HT1080 (cell line): Measurements from ENCODE around the gene SHLD1. TPM values are rescaled to one million over a fixed set of nuclear protein-coding genes. Genes with fewer than 3 reads are reported as not detected.
A peak's percentile ranks its signal among the peaks of the same experiment; 100 is the strongest.
"Not testable (repeated sequence)": the region's sequence is repeated elsewhere in the genome, so short reads cannot be mapped to it uniquely, and the experiment has no call there.

Experiments used
- DNase-seq: peaks from one replicate; pipeline ENCODE4 v3.0.0-alpha.2; 2015; ENCODE audit warnings: low read depth
- polyA plus RNA-seq, 2 experiments: library from polyadenylated mRNA; depleted of rRNA; stranded (reverse); fragments of >200 nt; gene quantifications; 2 replicates each; pipeline ENCODE4 v1.2.3, GENCODE V29; 2015
- total RNA-seq: library from RNA; depleted of rRNA; stranded (reverse); fragments of >200 nt; shearing (Covaris generic); gene quantifications from 2 replicates; pipeline ENCODE4 v1.2.3, GENCODE V29; 2014; rRNA removed

SHLD1 gene, protein sequence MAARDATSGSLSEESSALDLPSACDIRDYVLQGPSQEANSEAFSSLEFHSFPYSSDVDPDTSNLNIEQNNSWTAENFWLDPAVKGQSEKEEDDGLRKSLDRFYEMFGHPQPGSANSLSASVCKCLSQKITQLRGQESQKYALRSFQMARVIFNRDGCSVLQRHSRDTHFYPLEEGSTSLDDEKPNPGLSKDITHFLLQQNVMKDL
- 3.6 and 5.9 TPM in 2 replicates for total RNA-seq
- 6.6 and 7.6 TPM in 2 replicates for polyA plus RNA-seq (2015; cell fraction: cytosol; rRNA removed)
- polyA plus RNA-seq (2015; cell fraction: nucleus; rRNA removed), result 3.6 and 5.8 TPM in 2 replicates

DNA sequence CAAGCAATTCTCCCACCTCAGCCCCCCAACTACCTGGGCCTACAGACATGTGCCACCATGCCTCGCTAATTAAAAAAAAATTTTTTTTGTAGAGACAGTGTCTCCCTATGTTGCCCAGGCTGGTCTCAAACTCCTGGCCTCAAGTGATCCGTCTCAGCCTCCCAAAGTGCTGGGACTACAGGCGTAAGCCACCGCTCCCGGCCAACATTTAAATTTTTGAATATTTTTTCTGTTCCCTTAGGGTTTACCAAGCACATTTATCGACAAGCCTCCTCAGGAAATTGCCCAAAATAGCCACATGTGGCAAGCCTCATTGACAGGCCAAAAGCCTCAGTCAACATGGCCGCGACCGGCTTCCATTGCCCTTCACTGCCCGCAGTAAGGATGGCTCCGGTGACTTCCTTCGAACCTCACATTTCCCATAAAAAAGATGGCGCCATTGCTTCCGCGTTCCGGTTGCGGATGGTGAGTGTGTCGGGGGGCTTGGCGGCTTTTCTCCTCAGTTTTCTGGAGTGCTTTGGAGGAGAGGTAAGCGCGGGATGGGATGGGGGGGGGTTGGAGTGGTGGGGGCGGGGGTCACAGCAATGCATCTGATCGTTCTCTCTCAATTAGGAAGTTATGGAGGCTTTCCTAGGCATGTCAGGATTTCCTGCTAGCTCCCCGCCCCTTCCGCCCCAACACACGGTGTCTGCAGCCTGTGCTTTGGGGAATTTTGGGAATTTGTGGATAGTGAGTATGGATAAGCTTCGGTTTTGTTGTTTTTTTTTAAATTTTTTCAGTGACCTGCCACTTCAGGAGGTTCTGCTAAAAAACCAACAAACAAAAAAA, at the start of gene SHLD1:
Gene SHLD1 (plus strand): TSS at position 450 of the 828 bp plus-strand sequence. CDS start 22,465 bp downstream, outside the sequence.
- DNase-seq, result peak; percentile 84

DNA sequence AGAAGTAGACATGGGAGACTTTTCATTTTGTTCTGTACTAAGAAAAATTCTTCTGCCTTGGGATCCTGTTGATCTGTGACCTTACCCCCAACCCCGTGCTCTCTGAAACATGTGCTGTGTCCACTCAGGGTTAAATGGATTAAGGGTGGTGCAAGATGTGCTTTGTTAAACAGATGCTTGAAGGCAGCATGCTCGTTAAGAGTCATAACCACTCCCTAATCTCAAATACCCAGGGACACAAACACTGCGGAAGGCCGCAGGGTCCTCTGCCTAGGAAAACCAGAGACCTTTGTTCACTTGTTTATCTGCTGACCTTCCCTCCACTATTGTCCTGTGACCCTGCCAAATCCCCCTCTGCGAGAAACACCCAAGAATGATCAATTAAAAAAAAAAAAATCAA, 47.9 kb upstream of the SHLD1 start:
- DNase-seq, result not testable (repeated sequence)

DNA sequence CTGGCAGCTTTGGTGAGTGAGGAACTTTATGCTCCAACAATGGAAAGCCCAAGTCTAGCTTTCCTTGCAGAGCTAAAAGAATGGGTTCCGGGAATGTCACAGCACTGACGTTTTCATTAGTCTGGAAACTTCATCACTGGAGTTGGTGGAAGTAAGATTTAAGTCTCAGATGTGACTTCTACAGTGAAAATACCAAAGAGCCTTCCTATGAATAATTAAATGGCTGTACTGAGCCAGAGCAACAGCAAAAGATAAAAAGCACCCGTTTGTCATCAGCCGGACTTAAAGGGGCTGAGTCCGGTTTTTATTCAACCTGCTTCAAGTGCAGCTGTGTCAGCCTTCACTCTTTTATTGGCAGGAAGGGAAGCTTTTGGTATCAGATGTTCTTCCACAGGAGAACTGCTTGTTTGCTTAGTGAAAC, 46.5 kb upstream of the SHLD1 start:
- DNase-seq, result no peak

DNA sequence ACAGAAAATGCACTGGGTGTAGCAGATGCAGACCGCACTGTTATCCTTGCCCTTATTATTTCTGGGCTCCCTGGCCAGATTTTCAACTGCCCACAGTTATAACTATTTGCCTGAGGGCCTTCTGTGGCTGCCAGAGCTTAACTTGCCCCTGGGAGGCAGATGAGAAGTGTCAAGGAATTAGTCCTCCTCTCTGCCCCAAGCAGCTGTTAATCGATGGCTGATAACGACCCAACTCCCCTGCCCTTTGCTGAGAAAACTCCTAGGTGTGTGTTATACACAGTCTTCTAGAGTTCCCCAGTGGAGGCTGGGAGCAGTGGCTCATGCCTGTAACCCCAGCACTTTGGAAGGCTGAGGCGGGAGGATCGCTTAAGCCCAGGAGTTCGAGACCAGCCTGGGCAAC, 44.4 kb upstream of the SHLD1 start:
- DNase-seq, result no peak

DNA sequence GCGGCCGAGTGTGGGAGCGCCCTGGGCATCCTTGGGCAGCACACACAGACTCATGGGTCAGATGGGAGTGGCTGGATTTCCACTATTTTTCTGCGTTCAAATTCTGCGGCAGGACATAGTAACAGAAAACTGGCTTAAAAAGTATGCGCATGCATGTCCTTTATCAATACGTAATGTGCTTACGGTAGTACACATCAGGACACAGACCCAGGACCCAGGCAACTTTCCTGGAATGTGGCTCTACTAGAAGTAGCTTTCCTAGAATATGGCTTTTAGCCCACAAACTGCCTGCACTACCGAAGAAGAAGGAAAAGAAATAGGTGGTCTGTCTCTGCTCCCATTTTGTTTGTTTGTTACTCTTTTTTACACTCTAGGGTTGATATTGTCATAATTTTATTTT, 43.4 kb upstream of the SHLD1 start:
- no peak for DNase-seq

DNA sequence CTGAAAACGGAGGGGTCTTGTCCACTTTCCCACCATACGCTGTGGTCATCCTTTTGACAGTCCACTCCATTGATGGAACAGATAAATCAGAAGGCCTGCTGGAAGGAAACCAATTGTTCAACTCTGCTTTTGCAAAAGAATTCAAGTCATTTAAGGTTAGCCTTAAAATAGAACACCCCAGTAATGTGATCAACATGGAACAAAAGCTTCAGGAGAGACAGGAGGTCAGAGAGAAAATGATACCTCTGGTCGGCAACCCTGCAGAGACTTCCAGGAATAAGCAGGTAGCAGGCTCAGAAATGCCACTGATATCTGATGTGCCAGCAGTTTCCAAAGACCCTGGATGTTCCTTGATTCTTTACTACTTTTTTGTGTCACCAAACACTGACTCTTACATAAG, 39.6 kb upstream of the SHLD1 start:
- DNase-seq, result no peak

DNA sequence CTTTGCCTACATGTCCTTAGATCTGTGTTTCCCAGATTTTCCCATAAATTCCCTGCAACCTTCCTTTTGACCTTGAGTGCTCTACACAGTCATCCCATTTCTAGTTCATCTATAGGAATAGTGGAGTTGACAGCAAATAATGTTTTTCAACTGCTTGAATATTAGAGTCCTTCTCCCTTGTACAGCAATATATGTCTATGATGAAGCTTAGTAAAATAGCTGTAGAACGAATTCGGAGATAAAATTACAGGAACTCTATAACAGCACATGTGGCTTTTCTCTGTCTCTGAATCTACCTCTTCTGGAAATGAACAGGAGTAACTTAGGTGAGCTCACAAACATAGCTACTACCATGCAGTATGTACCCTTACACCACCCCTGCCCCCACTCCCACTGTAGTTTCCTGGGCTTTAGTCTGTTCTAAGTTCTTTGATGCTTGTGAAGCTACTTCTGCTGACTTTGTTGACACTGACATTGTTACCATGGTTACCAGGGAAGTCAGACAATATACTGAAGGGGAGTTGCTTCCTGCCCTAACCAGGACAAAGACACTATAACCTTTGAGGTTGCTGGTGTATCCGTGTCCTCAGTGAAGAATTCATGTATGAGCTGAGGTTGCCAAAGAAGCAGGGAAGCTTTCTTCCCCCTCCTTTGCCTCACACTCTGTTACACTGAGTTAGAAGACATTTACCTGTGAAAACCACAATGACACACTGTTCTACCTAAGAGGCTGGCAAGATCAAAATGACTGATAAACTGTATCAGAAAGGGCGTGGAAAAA, 35.8 kb upstream of the SHLD1 start:
- peak; percentile 71 for DNase-seq

DNA sequence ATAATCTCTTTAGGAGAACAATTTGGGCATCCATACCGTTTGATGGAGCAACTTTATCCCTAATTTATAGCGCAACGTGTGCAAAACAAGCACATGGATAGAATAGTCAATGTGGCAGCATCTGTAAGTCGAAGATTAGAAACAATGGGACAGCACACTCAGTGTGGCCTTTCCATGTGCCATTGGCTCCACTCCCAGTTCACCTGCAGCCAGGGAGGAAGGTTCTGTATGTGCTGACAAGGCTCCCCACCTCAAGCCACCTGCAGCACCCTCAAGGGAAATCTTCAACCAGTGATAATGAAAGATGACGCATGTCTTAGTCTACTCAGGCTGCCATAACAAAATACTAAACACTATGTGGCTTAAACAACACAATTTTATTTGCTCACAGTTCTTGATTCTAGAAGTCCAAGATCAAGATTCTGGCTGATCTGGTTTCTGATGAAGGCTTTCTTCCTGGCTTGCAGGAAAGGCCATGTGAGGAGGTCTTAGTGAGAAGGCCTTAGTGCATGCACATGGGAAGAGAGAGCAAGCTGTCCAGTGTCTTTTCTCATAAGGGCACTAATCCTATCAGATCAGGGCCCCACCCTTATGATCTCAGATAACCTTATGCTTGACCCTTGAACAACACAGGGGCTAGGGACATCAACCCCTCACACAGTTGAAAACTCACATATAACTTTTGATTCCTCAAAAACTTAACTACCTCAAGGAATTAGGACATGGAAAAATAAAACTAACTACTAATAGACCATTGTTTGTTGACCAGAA, 34.9 kb upstream of the SHLD1 start:
- no peak for DNase-seq

DNA sequence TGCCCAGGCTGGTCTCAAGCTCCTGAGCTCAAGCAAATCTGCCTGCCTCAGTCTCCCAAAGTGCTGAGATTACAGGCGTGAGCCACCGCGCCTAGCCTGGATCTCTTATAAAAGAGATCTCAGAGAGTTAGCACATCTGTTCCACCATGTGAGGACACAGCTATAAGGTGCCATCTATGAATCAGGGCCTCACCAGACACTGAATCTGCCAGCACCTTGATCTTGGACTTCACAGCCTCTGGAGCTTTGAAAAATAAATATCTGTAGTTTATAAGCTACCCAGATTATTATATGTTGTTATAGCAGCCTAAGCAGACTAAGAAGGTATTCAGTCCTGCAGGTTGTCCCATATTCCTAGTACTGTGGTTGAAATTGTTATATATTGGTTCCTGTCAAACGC, 33.2 kb upstream of the SHLD1 start:
- no peak for DNase-seq

DNA sequence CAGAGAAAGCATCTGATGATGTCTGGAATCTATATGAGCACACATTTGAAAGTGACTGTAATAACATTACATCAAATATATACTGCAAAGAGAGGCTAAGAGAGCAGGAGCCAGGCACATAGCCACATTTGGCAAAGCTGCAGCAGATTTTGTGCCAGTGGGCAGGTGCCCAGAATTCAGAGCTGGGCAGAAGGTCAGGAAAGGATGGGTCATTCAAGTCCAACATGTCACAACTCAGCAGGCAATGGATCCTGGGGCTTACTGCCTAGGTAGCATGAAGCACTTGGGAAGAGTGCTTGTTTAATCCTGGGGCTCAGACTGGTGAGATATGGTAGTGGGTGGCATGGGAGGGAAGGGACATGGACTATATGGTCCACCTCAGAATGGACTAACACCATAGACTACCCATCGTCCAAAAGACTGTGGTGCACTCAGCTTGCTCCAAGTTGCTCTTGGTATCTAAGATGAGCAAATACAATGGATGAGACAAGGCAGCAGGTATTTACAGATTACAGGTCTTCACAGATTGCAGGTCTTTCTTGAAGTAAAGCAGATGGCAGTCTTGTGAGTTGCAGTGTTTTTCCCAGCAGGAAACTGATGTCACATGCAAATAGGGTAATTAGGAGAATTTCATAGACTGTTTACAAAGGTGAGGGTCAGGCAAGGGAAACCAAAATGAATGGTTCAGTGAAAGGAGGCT, 31.2 kb upstream of the SHLD1 start:
- no peak for DNase-seq

DNA sequence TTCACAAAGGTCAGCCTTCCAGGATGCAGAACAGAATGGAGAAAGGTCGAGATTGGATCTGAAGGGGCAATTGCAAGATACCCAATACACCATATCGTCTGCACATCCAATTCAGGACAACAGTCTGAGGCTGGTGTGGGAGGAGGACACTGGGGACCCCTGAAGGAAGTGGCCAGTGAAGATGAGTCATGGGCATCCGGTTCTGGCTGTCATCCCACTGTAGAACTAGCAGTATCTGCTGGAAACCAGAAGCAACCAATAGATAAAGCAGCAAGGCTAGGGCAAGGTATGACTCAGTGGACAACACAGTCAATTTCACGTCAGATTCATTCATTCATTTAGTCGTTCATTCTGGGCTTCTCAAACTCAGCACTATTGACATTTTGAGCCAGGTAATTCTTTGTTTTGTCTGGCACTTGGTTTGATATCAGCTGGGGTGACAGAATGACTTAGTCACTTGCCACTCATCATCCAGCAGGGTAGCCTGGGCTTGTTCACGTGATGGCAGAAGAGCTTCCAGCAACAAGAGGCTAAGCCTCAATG, 30.3 kb upstream of the SHLD1 start:
- DNase-seq, result peak; percentile 94

DNA sequence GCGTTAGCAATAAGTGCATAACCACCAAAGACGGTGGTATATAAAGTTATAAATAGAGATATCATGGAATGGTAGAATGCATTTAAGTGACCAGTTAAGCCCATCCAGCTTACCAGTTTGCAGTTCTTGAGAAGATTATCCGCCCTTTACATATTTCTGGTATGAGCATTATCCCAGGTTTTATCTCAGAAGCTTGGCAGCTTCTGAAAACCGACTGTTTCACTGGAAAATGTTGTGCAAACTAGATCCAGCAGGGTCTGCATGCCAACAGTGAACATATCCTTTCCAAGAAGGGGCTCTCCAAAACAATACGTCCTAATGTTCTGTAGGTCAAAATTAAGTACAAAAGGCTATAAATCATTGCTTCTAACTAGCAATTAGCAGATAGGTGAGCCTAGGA, 29.5 kb upstream of the SHLD1 start:
- no peak for DNase-seq

DNA sequence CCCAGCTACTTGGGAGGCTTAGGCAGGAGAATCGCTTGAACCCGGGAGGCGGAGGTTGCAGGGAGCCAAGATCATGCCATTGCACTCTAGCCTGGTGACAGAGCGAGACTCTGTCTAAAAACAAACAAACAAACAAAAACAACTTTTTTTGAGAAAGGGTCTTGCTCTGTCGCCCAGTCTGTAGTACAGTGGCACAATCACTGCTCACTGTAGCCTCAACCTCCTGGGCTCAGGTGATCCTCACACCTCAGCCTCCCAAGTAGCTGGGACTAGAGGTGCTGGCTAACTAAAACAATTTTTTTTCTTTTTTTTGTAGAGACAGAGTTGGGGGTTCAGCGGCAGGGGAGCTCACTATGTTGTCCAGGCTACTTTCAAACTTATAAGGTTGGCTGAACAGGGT, 28.8 kb upstream of the SHLD1 start:
- not testable (repeated sequence) for DNase-seq

DNA sequence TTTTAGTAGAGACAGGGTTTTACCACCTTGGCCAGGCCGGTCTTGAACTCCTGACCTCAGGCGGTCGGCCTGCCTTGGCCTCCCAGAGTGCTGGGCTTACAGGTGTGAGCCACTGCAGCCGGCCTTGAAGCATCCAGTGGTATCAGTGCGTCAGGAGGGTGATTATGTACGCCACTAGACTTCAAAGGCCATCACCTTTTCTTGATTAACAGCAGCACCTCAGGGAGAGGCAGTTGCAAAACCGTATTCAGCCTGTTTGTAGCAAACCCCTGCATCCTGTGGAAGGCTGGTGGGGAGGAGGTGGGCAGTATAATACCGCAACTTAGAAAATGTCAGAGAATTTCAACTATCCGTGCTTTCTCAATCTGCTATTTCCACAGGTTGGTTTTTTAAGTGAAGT, 27.3 kb upstream of the SHLD1 start:
- no peak for DNase-seq

DNA sequence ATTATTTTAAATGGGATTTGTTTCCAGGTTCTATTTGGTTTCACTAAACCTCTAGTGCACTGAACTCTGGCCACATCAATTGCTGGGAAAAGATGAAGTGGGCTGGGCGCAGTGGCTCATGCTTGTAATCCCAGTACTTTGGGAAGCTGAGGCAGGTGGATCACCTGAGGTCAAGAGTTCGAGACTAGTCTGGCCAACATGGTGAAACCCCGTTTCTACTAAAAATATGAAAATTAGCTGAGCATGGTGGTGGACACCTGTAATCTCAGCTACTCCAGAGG, 25.1 kb upstream of the SHLD1 start:
- DNase-seq, result not testable (repeated sequence)

DNA sequence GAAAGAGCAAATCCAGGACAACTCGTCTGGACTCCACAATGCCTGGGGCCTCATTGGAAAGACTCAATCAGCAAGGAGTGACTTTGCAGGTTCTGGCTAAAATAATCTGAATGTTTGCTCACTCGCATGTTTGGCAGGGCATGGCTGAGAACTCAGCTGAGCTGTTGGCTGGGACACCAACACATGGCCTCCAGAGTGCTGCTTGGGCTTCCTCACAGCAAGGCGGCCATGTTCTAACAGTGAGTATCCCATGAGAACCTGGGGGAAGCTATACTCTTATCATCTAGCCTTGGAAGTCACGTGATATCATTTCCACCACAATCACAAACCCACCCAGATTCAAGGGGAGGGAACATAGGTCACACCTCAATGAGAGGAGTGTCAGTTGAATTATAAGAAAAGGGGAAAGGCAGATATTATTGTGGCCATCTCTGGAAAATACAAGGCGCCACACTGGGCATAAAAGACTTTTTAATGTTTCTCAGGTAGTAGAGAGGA, 23.1 kb upstream of the SHLD1 start:
- no peak for DNase-seq

DNA sequence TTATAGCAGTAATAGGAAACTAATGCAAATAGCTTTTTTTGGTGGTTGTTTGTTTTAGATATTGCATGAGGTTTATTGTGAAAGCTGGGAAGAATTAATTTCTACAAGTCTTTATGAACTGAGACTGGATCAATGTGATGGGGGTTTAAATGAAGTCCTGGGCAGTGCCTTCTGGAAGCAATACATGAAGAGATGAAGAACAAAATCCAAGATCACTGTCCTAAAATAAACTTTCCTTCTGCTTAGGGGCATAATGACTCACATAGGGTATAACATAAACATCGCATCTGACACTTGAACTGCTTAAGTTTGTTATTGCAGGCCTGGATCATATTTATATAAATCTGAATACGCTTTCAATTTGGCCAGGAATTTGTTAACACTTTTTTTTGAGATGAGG, 20.9 kb upstream of the SHLD1 start:
- DNase-seq, result no peak

DNA sequence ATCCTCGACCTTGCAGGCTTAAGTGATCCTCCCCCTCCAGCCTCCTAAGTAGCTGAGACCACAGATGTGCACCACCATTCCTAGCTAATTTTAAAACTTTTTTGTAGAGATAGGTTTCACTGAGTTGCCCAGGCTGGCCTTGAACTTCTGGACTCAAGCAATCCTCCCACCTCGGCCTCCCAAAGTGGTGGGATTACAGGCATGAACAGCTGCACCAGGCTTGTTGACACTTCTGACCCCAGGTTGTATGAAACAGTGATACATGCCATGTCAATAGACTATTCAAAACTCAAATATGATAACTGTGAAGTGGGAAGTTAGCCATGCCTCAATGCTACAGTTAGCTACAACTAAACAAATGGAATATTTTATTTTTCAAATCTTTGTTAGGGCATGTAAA, 20.1 kb upstream of the SHLD1 start:
- DNase-seq, result no peak

DNA sequence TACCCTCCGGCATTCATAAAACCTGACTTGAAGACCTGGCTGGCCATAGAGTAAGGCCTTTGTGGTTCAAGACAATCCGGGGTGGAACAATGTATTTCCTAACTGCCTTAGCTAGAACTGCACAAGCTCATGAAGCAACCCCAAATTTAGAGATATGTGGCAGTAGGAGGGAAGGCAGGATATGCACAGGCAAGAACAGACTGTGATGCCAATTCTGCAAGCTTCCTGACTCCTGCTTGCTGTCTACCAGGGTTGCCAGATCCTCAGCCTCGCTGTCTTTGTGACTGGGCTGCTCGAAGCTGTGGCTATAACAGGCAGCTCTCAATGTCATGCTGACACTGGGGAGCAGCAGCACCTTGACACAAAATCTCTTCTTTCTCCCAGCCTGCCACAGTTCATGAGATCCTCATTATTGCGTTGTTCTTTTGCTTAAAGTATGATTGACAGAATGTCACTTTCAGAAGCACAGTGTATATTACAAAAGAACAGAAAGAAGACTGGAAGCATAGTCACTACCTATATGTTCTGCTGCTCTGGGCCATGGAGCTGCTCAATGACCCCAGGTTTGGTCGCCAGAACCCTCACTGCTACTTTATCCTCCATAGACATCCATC, 18.3 kb upstream of the SHLD1 start:
- DNase-seq, result no peak

DNA sequence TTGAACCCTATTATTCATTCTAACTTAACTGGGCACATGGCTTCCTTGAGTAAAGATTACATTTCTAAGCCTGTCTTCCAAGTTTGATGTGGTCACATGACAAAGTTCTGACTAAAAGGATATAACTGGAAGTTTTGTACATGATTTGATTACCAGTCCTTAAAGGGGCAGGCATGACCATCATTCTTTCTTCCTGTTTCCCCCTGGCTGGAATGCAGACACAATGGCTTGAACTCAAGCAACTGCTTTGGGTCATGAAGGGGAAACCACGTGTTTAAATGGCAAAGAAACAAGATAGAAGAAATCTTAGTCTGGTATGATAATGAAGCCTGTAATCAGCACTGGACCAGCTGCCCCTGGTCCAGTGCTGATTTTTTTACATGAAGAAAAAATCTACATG, 15.6 kb upstream of the SHLD1 start:
- DNase-seq, result no peak
